Measurements from ENCODE around the gene CEP19. TPM values are rescaled to one million over a fixed set of nuclear protein-coding genes. Genes with fewer than 3 reads are reported as not detected.

CEP19 gene
- polyA plus RNA-seq, 12 donors, result 1.8 to 4.8 (median 2.2) TPM; not detected in 1

DNA sequence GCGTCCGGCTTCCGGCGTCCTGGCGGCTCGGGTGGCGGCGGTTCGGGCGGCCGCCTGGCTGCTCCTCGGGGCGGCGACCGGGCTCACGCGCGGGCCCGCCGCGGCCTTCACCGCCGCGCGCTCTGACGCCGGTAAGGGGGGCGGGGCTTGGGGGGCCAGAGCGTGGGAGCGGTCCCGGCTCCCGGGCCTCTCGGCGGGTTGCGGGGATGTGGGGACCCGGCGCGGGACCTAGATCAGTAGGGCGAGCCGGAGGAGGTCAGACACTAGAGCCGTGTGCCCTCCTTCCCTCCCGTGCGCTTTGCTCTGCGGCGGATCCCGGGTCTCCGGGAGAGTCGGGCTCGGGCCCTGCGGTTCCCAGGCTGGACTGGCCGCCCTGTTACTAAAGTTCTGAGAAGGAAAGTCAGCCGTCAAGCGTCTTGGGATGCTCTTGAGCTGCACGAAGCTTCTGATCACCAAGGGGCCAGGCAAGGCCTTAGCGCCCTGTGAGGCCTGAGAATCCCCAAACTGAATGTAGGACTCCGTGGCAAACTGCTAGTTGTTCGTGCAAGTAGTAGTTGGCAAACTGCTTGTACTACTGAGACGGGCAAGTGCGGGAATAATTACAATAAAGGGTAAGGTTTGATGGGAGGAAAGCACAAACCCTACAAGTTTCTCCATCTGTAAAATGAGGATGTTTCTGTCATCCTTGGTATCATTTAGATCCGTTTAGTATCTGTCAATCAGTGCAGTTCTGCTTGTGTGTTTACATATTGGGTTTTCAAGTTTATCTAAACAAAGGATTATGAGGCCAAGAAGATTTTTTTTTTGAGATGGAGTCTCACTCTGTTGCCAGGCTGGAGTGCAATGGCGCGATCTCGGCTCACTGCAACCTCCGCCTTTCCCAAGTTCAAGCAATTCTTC, 714 bp upstream of the CEP19 start:
- DNase-seq, result peak; percentile 54

DNA sequence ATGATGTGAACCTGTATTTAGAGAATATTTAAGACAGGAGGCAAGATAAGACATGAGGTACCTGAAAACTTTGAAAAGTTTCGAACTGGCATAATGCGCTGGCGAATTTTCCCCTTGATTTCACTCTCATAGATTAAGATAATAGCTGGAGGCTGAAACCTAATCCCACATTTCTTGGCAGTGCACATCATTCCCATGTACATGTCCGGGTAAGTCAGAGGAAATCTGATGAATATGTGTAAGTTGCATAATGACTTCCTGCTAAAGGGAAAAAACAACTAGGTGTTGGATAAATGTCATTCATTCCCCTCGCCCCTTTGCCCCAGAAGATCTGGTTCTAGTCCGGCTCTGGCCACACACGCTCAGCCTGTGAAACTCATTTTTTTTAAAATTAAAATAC, 3.6 kb downstream of the CEP19 start:
- DNase-seq, result no peak

DNA sequence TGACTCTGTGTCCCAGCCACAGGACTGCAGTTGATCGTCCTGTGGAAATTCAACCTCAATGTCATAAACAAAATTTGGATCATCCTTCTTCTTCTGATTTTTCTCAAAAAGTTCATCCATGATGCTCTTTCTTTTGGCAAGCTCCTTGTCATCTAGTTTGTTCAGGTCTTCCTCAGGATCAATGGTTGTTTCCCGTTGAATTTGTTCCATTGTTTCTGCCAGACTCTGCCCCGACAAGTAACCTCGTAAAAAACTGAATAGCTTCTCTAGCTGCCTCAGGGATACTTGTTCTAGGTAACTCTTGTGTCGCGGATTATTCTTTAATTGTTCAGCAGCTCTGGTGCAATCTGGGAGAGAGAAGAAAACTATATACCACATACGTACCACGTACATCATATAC, 4.5 kb downstream of the CEP19 start:
- DNase-seq, result no peak

DNA sequence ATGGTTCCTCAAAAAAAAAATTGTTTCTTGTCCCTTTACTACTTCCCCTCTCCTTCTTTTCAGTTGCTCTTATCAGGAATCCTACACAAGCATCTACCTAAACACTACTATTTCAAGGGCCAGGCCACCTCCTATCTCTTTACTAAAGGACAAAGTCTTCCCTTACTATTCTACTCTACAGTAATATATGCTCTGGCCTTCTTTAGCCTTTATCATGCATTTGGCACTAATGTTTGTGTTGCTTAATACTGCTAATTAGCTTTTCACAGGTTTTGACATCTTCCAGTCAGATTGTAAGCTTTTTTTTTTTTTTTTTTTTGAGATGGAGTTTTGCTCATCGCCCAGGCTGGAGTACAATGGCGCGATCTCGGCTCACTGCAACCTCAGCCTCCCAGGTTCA, 5.3 kb downstream of the CEP19 start:
- no peak for DNase-seq

DNA sequence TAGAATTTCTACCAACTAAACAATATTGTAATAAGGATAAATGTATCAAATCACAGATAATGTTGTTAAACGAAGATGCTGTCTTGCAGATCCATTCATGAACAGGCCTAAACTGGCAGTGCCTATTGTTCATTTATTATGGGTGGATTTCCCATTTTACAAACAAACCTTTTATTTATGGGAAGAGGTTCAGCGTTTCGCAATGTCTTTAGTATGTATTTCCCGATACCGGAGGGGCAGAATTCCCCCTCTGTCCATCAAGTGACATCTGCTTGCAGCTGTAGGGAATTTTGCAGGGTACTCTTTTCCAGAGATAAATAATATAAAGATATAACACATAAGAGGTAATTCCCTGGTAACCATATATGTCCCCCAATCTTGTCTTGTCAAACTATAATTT, 5.7 kb downstream of the CEP19 start:
- no peak for DNase-seq

DNA sequence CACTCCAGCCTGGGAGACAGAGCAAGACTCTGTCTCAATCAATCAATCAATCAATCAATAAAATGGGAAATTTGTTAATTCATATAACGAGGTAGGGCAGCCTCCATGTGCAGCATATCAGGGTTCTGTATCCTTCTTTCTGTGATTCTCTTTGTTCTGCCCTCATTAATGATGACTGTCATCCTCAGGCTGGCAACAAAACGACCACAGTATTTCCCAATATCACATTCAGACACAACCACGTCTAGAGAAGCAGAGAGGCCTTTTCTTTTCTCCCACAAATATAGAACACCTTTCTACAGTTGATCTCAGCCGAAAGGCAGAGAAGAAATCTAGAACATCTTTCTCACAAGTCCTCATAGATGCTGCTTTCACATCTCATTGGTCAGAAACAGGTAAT, 11.2 kb downstream of the CEP19 start:
- DNase-seq, result no peak

DNA sequence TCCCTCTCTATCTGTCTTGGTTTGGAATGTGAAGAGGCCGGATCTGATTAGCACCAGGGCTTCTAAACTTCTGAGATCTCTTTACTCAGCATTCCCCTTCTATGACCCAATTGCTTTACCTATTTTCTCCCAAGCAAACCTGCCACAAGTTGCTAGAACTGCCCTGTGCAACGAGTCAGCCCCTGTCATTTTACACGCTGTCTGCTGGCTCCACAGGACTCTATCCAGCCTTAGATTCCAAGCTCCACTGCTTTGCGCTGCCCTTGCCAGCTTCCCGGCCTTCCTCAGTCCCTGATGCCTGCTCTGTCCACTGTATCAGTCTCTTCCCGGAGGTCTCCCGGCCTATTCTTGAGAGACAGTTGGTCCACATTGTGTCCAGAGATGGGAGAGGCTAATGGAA, 12.3 kb downstream of the CEP19 start:
- DNase-seq, result no peak

DNA sequence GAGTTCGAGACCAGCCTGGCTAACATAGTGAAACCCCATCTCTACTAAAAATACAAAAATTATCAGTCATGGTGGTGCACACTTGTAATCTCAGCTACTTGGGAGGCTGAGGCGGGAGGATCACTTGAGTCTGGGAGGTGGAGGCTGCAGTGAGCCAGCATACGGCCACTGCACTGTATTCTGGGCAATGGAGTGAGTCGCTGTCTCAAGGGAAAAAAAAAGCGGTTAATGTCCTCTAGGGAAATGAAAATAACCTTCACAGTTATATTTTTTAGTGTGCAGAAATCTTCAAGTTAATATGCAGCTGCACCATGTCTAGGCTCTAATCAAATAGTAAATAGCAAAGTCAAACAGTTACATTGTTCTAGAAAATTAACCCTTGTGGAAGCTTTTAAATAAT, 14.8 kb downstream of the CEP19 start:
- no peak for DNase-seq

DNA sequence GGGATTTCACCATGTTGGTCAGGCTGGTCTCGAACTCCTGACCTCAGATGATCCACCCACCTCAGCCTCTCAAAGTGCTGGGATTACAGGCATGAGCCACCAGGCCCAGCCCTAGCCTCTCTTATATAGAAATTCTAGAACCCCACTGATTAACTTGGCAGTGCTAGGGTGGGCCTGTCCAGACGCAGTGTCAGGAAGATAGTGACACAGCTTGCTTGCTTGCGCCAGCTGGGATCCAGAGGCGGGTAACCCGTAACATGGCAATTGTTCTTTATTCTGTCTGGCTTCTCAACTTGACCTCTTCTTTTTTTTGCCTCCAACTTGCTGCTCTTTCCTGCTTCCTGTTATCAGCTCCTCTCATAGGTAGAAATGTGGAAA, 16.2 kb downstream of the CEP19 start:
- no peak for DNase-seq

DNA sequence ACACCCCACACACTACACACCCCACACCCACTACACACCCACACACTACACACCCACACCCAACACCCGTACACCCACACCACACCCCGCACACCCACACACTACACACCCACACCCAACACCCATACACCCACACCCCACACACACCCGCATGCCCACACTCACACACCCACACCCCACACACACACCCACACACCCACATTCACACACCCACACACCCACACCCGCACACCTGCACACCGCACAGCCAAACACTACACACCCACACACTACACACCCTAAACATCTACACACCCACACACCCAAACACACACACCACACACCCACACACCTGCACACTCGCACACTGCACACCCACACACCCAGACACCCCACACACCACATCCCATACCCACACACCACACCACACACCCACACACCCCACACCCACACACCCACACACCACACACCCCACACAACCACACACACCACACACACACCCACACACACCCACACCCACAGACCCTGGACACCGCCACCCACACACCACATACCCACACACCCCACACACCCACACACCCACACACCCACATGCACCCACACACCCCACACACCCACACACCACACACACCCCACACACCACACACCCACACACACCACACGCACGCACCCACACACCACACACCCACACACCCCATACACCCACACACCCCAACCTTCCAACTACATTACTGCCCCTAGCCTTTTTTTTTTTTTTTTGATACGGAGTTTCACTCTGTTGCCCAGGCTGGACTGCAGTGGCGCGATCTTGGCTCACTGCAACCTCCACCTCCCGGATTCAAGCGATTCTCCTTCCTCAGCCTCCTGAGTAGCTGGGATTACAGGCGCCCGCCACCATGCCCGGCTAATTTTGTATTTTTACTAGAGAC, 16.9 kb downstream of the CEP19 start:
- no peak for DNase-seq

DNA sequence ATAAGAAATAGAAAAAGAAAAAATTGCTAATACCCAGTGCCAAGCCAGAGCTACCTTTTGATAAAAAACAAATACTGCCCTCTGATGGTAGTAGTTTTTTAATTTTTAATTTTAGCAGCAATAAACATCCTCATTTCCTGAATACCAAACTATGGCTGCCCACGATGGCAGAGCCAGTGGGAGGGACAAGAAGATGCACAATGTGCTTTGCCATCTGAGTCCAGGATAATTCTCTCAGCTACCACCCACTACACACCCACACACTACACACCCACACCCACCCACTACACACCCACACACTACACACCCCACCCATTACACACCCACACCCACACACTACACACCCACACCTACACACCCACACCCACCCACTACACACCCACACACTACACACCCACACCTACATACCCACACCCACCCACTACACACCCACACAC, 17.8 kb downstream of the CEP19 start:
- DNase-seq, result no peak

DNA sequence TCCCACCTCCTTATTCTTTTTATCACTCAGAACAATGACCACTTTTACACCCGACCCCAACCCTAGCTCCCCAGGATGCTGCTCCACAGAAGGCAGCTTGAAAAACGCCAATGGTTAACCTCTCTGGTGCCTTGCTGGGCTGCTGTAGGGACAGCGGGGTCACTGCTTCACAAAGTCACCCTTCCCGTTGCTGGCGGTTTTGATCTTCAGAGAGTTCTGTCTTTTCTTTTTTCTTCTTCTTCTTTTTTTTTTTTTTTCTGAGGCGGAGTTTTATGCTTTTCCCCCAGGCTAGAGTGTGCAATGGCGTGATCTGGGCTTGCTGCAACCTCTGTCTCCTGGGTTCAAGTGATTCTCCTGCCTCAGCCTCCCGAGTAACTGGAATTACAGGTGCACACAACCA, 20.7 kb downstream of the CEP19 start:
- DNase-seq, result no peak

DNA sequence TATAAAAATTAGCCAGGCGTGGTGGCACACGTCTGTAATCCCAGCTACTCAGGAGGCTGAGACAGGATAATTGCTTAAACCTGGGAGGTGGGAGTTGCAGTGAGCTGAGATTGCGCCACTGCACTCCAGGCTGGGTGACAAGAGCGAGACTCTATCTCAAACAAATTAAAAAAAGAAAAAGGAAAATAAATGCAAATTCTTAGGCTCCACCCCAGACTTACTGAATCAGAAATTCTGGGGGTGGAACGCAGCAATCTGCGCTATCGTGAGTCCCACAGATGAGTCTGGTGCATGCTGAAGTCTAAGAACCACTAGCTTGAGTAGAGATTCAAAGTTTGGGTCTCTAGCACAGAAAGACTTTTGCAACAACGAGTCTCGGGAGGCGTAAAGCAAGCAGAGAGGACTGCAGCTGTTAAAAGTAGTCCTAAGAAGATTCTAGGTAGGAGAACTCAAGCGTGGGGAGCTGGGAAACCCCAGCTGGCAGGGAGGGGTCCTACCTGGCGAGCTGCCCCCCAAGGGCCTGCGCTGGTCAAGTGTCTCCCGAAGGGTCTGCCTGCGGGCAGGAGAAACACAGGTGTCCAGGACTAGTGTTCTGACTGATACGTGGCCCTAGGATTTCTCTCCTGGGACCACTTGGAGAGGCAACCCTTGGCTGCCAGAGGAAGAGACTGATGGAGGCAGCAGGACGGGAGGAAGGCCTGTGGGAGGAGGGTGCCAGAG, 21.9 kb downstream of the CEP19 start:
- no peak for DNase-seq

DNA sequence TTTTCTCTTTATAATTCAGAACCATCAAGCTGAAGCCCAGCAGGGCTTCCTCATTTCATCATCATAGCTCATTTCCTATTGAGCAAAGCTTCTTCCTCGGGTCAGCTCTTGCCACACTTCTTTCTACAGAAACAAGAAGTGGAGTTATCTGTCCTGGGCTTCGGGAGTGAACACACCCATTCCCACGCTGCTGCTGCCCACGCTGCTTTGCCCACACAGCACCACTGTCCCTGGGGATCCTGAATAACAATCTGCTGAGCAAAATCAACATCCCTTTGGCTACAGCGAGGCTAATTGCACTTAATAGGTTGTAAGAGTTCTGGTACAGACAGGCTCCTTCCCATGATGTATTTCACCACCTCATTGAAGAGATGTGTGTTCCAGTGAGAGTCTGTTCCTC, 23.7 kb downstream of the CEP19 start:
- peak; percentile 14 for DNase-seq

DNA sequence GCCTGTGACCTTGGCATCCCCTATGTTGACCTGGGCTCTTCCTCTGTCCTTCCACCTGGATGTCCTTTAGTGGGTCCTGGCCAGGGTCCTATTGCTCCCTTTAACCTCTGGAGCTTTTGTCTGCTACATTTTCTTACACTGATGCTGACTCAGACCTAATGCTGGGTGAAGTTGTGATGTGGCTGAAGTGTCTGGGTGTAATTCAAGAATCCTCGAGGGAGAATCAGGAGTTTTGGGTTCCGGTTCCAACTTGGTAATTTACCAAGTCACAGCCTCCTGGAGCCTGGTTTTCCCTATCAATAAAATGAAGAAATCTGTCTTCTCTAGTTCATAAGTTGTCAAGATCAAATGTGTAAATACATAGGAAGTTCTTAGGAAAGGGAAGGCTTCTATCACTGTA, 25.6 kb downstream of the CEP19 start:
- no peak for DNase-seq

DNA sequence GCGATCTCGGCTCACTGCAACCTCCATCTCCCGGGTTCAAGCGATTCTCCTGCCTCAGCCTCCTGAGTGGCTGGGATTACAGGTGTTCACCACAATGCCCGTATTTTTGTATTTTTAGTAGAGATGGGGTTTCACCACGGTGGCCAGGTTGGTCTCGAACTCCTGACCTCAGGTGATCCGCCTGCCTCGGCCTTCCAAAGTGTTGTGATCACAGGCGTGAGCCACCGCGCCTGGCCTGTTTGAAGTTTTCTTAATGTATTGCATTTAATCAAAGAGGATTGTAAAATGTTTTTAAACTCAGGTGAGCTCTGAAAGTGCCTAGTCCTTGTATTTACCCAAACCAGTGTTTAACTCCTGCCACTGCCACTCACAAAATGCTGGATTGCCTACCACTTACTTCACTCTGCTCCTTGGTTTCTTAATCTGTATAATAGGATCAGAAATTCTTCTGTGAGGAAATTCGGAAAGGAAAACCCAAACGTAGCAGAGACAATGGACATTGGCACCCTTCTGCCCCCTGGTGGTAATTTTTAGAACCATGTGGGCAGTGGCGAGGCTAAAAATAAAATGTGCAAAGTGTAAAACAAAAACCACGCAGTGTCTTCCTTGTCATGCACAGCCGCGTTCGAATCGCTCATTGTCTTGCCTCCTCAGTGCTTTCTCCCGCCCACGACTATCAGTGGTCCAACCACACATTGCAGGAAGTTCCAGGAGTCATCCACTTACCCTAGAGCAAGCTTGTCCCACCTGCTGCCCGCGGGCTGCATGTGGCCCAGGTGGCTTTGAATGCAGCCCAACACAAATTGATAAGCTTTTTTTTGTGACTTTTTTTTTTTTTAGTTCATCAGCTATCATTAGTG, 27.3 kb downstream of the CEP19 start:
- peak; percentile 78 for DNase-seq

DNA sequence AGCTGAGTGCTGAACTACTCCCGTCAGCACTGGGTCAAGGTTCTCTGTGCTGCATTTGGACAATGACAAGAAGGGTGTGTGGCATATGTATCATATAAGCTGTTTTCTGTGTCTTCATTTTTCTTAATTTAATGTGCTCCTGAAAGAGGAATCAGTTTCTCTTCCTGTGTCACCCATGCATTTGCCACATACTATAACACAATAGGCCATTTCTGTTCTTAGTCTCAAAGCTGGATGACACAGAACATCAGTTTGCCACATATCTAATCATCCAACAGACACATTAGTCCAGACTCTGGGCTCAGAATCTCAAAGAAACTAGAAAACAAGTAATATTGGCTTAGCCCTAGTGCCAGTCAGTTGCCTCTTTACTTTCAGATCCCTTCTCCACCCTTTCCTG, 34.1 kb downstream of the CEP19 start:
- no peak for DNase-seq

DNA sequence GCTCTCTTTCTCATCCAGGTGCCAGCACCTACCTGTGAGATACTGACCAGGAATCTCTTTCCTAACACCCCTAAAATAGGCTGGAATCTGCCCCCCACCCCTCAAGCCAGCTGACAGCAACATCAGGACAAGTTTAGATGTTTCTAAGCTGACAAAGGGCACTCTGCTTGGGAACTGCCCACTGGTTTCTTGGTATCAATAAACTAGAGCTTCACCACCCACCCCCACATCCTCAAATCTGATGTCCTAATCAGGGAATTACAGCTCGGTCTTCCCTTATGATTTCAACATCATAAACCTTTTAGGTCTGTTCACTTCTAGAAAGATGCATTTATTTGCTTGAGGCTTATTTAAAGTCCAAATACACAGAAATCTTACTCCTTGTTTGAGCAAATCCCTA, 34.7 kb downstream of the CEP19 start:
- DNase-seq, result no peak

DNA sequence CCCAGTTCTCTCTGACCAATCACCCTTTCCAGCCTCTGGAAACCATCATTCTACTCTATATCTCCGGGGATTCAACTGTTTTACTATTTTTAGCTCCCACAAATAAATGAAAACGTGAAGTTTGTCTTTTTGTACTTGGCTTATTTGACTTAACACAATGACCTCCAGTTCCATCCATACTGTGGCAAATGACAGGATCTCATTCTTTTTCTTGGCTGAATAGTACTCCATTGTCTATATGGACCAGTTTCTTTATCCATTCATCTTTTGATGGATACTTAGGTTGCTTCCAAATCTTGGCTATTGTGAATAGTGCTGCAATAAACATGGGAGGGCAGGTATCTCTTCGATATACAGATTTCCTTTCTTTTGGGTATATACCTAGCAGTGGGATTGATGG, 38.4 kb downstream of the CEP19 start:
- no peak for DNase-seq

DNA sequence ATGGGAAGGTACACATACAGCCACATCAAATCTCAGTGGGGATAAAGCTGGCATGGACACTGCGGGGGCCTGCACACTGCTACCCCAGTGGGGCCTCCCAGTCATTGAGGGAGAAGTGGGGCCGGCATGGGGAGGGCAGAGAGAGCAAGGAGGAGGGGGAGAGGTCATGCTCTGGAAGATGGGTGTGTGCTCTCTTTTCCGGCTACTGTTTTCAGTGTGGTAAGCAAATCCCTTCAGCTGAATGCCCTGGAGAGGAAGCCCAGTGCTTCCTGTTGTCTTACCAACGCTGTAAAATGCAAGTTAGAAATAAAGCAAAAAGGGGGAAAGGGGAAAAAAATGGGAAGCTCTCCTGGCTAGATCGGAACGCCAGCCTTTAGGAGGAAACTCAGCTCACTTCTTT, 41.7 kb downstream of the CEP19 start:
- no peak for DNase-seq

Measured in muscle of arm (tissue), 12 donors.